ENCODE results near the gene CREB5.

DNA sequence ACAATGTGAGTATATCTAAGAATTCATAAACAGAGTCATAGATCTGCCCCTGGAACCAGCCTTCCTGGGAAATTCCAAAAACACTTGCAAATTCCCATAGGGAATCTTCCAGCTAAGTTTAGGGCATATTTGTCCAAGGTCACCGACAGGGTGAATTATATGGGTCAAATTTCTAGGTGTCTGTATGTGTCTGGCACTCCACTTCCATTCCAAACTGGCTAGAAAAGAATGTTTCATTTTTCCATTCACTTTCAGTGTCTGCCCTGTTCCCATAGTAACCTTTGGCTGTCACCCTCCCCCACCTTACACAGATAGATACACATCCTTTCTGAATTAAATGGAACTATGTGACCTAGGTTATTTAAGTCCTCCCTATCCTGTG lies 230.9 kb downstream of the CREB5 start:
- TF ChIP-seq POLR2AphosphoS5 (IDR thresholded peaks at IDR 0.05; ENCODE audit: low read depth) (no peak), CTCF (conservative IDR thresholded peaks at IDR 0.05; ENCODE audit: low read depth in 2 of 2) (no peak), EZH2 (IDR thresholded peaks at IDR 0.05; ENCODE audit: low read depth, unreplicated experiment) (no peak), REST (IDR thresholded peaks at IDR 0.05; ENCODE audit: unreplicated experiment) (no peak), EZH2phosphoT487 (IDR thresholded peaks at IDR 0.05; ENCODE audit: unreplicated experiment) (no peak), ZNF331 (CRISPR knock-in tag; IDR thresholded peaks at IDR 0.05; ENCODE audit: low read depth) (no peak)
